Left ventricle myocardium inferior (tissue), 1 donor: Measurements from ENCODE around the gene CRISPLD2. TPM values are rescaled to one million over a fixed set of nuclear protein-coding genes. Genes with fewer than 3 reads are reported as not detected.
A peak's percentile ranks its signal among the peaks of the same experiment; 100 is the strongest.

Source experiments
- DNase-seq: peaks from one replicate; pipeline ENCODE4 v3.0.0-alpha.2; 2020
- H3K27ac ChIP-seq: fragments of 200-600 bp; replicated peaks from 2 replicates; pipeline ENCODE4 v1.8.0; 2021
- H3K27me3 ChIP-seq: fragments of 200-600 bp; 2 replicates; pipeline ENCODE4 v1.8.0; 2021; ENCODE audit warnings: low read depth
- H3K36me3 ChIP-seq: fragments of 200-600 bp; 2 replicates; pipeline ENCODE4 v1.8.0; 2021
- H3K4me1 ChIP-seq: fragments of 200-600 bp; 2 replicates; pipeline ENCODE4 v1.8.0; 2021
- H3K4me3 ChIP-seq: fragments of 200-600 bp; 2 replicates; pipeline ENCODE4 v1.8.0; 2021; ENCODE audit warnings: mild to moderate bottlenecking, moderate library complexity
- H3K9me3 ChIP-seq: fragments of 200-600 bp; replicated peaks from 2 replicates; pipeline ENCODE4 v1.8.0; 2021
- CTCF ChIP-seq: fragments of 200-600 bp; IDR thresholded peaks from 2 replicates; pipeline ENCODE4 v1.8.0; 2021; ENCODE audit warnings: antibody characterized with exemption, mild to moderate bottlenecking, borderline replicate concordance
- intact Hi-C: fragments of 100-400 bp; cut with micrococcal nuclease; formaldehyde crosslinking; loops from one replicate; pipeline ENCODE4 v1.11.0; 2022
- total RNA-seq: library from RNA; stranded (reverse); fragmentation: NEBNext Ultra II Directional; extraction: Animal tissue kit (Norgen Biotek cat#: 25700); gene quantifications from one replicate; pipeline ENCODE4 v1.2.1, GENCODE V29; 2021
- donor health status: DM: no; HTN: yes; CAD: no; lungs with severe emphysema.

Gene CRISPLD2
- total RNA-seq, 1 donor from 2014 or later: 12.8 TPM

GRCh38 chr16:84924331-84925091 lies 104.7 kb downstream of the CRISPLD2 start:
- DNase-seq: peak; percentile 76
- Histone ChIP-seq H3K27ac (peak overlapping the region; percentile 93), H3K4me3 (no peak overlapping the region), H3K27me3 (no peaks in the 10 kb centered on the region), H3K9me3 (no peaks in the 10 kb centered on the region), H3K4me1 (peaks cover 69% of the 10 kb centered on the region), H3K36me3 (no peaks in the 10 kb centered on the region)
- TF ChIP-seq CTCF: no peak
- intact Hi-C loops: no loop called here

- peak overlapping the region; percentile 93 for H3K27ac ChIP-seq
- H3K27me3 ChIP-seq: no peaks in the 10 kb centered on the region
- intact Hi-C loops: no loop called here
- H3K4me1 ChIP-seq: peaks cover 69% of the 10 kb centered on the region
- H3K9me3 ChIP-seq: no peaks in the 10 kb centered on the region
- peak; percentile 67 for DNase-seq
- TF ChIP-seq CTCF: peak; percentile 86
- no peaks in the 10 kb centered on the region for H3K36me3 ChIP-seq
- no peak overlapping the region for H3K4me3 ChIP-seq
These were observed 105.4 kb downstream of the CRISPLD2 start for GRCh38 chr16:84925092-84925772.

- no peaks in the 10 kb centered on the region for H3K36me3 ChIP-seq
- TF ChIP-seq CTCF: no peak
- H3K4me1 ChIP-seq: peaks cover 69% of the 10 kb centered on the region
- no peak for DNase-seq
- H3K27ac ChIP-seq: peak overlapping the region; percentile 93
- no peak overlapping the region for H3K4me3 ChIP-seq
- intact Hi-C loops: no loop called here
- no peaks in the 10 kb centered on the region for H3K27me3 ChIP-seq
- H3K9me3 ChIP-seq: no peaks in the 10 kb centered on the region
These were observed 106.1 kb downstream of the CRISPLD2 start for GRCh38 chr16:84925773-84926372.

- H3K27me3 ChIP-seq: no peaks in the 10 kb centered on the region
- H3K9me3 ChIP-seq: peaks cover 5% of the 10 kb centered on the region
- H3K27ac ChIP-seq: peak overlapping the region; percentile 93
- H3K4me3 ChIP-seq: no peak overlapping the region
- H3K4me1 ChIP-seq: peaks cover 67% of the 10 kb centered on the region
- intact Hi-C loops: no loop called here
- no peak for TF ChIP-seq CTCF
- DNase-seq: no peak
- no peaks in the 10 kb centered on the region for H3K36me3 ChIP-seq
These were observed 106.7 kb downstream of the CRISPLD2 start for GRCh38 chr16:84926462-84926861.

GRCh38 chr16:84927621-84928591 lies 108.1 kb downstream of the CRISPLD2 start:
- intact Hi-C loops: no loop called here
- H3K4me1 ChIP-seq: peaks cover 56% of the 10 kb centered on the region
- H3K4me3 ChIP-seq: no peak overlapping the region

More at GRCh38 chr16:84927621-84928591, 108.1 kb downstream of the CRISPLD2 start:
- peaks cover 5% of the 10 kb centered on the region for H3K9me3 ChIP-seq
- no peak for TF ChIP-seq CTCF
- H3K27me3 ChIP-seq: no peaks in the 10 kb centered on the region
- H3K27ac ChIP-seq: peak overlapping the region; percentile 93
- DNase-seq: peak; percentile 76
- no peaks in the 10 kb centered on the region for H3K36me3 ChIP-seq
